ENCODE results near the gene SPDYE4.

SPDYE4 gene

DNA sequence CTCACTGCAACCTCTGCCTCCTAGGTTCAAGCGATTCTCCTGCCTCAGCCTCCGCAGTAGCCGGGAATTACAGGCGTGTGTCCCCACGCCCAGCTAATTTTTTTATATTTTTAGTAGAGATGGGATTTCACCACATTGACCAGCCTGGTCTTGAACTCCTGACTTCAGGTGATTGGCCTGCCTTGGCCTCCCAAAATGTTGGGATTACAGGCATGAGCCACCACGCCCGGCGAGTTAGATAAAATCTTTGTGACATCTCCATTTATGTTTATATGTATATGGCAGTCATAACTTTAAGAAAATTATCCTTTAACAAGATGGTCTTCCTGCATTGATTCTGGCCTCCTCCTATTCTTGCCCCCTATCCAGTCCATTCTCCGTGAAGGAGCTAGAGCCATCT, 37.8 kb downstream of the SPDYE4 start:
- no peak for DNase-seq (ENCODE audit: low read depth in 1 of 2, low spot score in 1 of 2)
- no peak overlapping the region for H3K27ac ChIP-seq (replicated peaks)
- H3K27me3 ChIP-seq (ENCODE audit: insufficient read depth, poor library complexity, severe bottlenecking), result no peaks in the 10 kb centered on the region
- H3K4me3 ChIP-seq (replicated peaks; ENCODE audit: insufficient read depth, low read length), result no peak overlapping the region
- TF ChIP-seq, protein P1, sequence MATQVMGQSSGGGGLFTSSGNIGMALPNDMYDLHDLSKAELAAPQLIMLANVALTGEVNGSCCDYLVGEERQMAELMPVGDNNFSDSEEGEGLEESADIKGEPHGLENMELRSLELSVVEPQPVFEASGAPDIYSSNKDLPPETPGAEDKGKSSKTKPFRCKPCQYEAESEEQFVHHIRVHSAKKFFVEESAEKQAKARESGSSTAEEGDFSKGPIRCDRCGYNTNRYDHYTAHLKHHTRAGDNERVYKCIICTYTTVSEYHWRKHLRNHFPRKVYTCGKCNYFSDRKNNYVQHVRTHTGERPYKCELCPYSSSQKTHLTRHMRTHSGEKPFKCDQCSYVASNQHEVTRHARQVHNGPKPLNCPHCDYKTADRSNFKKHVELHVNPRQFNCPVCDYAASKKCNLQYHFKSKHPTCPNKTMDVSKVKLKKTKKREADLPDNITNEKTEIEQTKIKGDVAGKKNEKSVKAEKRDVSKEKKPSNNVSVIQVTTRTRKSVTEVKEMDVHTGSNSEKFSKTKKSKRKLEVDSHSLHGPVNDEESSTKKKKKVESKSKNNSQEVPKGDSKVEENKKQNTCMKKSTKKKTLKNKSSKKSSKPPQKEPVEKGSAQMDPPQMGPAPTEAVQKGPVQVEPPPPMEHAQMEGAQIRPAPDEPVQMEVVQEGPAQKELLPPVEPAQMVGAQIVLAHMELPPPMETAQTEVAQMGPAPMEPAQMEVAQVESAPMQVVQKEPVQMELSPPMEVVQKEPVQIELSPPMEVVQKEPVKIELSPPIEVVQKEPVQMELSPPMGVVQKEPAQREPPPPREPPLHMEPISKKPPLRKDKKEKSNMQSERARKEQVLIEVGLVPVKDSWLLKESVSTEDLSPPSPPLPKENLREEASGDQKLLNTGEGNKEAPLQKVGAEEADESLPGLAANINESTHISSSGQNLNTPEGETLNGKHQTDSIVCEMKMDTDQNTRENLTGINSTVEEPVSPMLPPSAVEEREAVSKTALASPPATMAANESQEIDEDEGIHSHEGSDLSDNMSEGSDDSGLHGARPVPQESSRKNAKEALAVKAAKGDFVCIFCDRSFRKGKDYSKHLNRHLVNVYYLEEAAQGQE (IDR thresholded peaks at IDR 0.05; ENCODE audit: insufficient replicate concordance, low read depth), result no peak
- TF ChIP-seq SPI1 (IDR thresholded peaks at IDR 0.05; ENCODE audit: borderline replicate concordance, low read depth) (no peak), CTCF (IDR thresholded peaks at IDR 0.05; ENCODE audit: insufficient read depth, low read length) (no peak), POLR2AphosphoS5 (IDR thresholded peaks at IDR 0.05; ENCODE audit: low read depth) (no peak), GABPA (IDR thresholded peaks at IDR 0.05; ENCODE audit: low read depth) (no peak)

GRCh38 chr17:8719291-8720246, 38.8 kb downstream of the SPDYE4 start:
- no peak for TF ChIP-seq SPI1 (IDR thresholded peaks at IDR 0.05; ENCODE audit: borderline replicate concordance, low read depth)
- no peak for TF ChIP-seq POLR2AphosphoS5 (IDR thresholded peaks at IDR 0.05; ENCODE audit: low read depth)
- TF ChIP-seq, protein P1 (IDR thresholded peaks at IDR 0.05; ENCODE audit: insufficient replicate concordance, low read depth), result no peak
- Histone ChIP-seq H3K27ac (replicated peaks) (no peak overlapping the region), H3K4me3 (replicated peaks; ENCODE audit: insufficient read depth, low read length) (no peak overlapping the region), H3K27me3 (ENCODE audit: insufficient read depth, poor library complexity, severe bottlenecking) (no peaks in the 10 kb centered on the region)
- DNase-seq (ENCODE audit: low read depth in 1 of 2, low spot score in 1 of 2), result no peak

DNA sequence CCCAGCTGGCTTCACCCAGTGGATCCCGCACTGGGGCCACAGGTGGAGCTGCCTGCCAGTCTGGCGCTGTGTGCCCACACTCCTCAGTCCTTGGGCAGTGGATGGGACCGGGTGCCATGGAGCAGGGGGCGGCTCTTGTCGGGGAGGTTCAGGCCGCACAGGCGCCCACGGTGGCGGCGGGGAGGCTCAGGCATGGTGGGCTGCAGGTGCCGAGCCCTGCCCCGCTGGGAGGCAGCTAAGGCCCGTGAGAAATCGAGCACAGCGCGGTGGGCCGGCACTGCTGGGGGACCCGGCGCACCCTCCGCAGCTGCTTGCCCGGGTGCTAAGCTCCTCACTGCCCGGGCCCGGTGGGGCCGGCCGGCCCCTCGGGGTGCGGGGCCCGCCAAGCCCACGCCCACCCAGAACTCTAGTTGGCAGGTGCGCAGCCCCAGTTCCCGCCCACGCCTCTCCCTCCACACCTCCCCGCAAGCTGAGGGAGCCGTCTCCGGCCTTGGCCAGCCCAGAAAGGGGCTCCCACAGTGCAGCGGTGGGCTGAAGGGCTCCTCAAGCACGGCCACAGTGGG, 40.3 kb downstream of the SPDYE4 start:
- H3K4me3 ChIP-seq (replicated peaks; ENCODE audit: insufficient read depth, low read length), result no peak overlapping the region
- H3K27ac ChIP-seq (replicated peaks), result no peak overlapping the region
- TF ChIP-seq, protein P1 (IDR thresholded peaks at IDR 0.05; ENCODE audit: insufficient replicate concordance, low read depth), result no peak
- TF ChIP-seq SPI1 (IDR thresholded peaks at IDR 0.05; ENCODE audit: borderline replicate concordance, low read depth) (no peak), GABPA (IDR thresholded peaks at IDR 0.05; ENCODE audit: low read depth) (no peak), POLR2AphosphoS5 (IDR thresholded peaks at IDR 0.05; ENCODE audit: low read depth) (no peak), CTCF (IDR thresholded peaks at IDR 0.05; ENCODE audit: insufficient read depth, low read length) (no peak)
- DNase-seq (ENCODE audit: low read depth in 1 of 2, low spot score in 1 of 2), result no peak
- H3K27me3 ChIP-seq (ENCODE audit: insufficient read depth, poor library complexity, severe bottlenecking), result no peaks in the 10 kb centered on the region

Measured in HL-60 (cell line).